A549 (cell line): Measurements from ENCODE around the gene ENPP3.

Experiments
- CBX2 ChIP-seq: fragments of 200-600 bp; sonication (generic); IDR thresholded peaks from 2 replicates; pipeline ENCODE4 v1.6.1; 2016; ENCODE audit warnings: low read depth, mild to moderate bottlenecking, borderline replicate concordance
- CTCF ChIP-seq: fragments of >200 bp; sonication (Bioruptor Twin); formaldehyde crosslinking; IDR thresholded peaks from 3 replicates; pipeline ENCODE4 v1.5.1; 2016
- ESRRA ChIP-seq: fragments of 150-350 bp; IDR thresholded peaks from 2 replicates; pipeline ENCODE4 v1.6.1; 2014; ENCODE audit warnings: mild to moderate bottlenecking, low read length, borderline replicate concordance
- MAX ChIP-seq: IDR thresholded peaks from 2 replicates; pipeline ENCODE4 v1.6.1; 2012
- POLR2A ChIP-seq: IDR thresholded peaks from 2 replicates; pipeline ENCODE4 v1.6.1; 2012; ENCODE audit warnings: mild to moderate bottlenecking, low read length
- REST ChIP-seq: fragments of 200-600 bp; sonication (generic); IDR thresholded peaks from 2 replicates; pipeline ENCODE4 v1.6.1; 2016; ENCODE audit warnings: antibody characterized with exemption, mild to moderate bottlenecking, moderate library complexity
- RNF2 ChIP-seq: fragments of 200-600 bp; sonication (generic); IDR thresholded peaks from 2 replicates; pipeline ENCODE4 v1.6.1; 2016; ENCODE audit warnings: low read depth, mild to moderate bottlenecking, antibody characterized with exemption, moderate library complexity, borderline replicate concordance
- SREBF2 ChIP-seq: fragments of 450-650 bp; IDR thresholded peaks from 2 replicates; pipeline ENCODE4 v1.6.1; 2014; ENCODE audit warnings: mild to moderate bottlenecking, moderate library complexity

- TF ChIP-seq RNF2 (no peak), POLR2A (no peak), CTCF (no peak), ESRRA (no peak), SREBF2 (no peak), CBX2 (no peak), REST (no peak), MAX (no peak)
Observed at GRCh38 chr6:131789219-131789618, 152.1 kb downstream of the ENPP3 start.
